Measurements from ENCODE around the gene GREB1.

DNA sequence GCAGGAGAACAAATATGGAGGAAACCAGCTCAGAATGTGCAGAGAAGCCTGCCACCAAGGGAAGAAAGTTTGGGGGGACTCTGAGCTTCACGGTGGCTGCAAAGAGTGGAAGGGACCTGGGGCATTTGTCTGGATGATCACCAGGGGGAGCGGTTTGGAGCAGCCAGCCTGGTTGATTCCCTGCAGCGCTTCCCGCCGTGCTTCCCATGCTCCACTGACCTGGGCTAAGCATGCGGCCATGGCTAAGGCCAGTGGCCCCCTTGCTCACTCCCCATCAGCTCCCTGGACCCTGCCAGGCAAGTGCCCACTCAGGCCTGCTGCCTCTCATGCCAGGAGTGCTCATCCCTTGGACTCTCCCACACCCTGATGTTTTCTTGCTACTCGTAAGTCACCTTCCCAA, 109.1 kb downstream of the GREB1 start:
- no peak for TF ChIP-seq CTCF (conservative IDR thresholded peaks at IDR 0.05; ENCODE audit: low read depth, low read length)
- TF ChIP-seq RFX5 (IDR thresholded peaks at IDR 0.05; ENCODE audit: low read depth, low read length), result no peak
- no peak for TF ChIP-seq BHLHE40 (IDR thresholded peaks at IDR 0.05; ENCODE audit: low read depth, low read length)
- TF ChIP-seq POLR2A (IDR thresholded peaks at IDR 0.05; ENCODE audit: low read depth, low read length), result no peak

Data from IMR-90 (cell line).